Astrocyte (in vitro differentiated cells and primary cell): ENCODE data around the gene MFN2. TPM values are rescaled to one million over a fixed set of nuclear protein-coding genes. Genes with fewer than 3 reads are reported as not detected.

Source experiments
- DNase-seq: peaks from one replicate; pipeline ENCODE4 v3.0.0-alpha.2; 2010; ENCODE audit warnings: low read depth
- FAIRE-seq: peaks from 2 replicates; lab custom pipeline; 2011; peaks lifted over from hg19 to GRCh38; lab: Jason Lieb, UNC
- H2AFZ ChIP-seq: 2 replicates; pipeline ENCODE4 v1.6.0; 2012; ENCODE audit warnings: low read depth, low read length, inconsistent platforms
- H3K27ac ChIP-seq: 2 replicates; pipeline ENCODE4 v1.5.1; 2011; ENCODE audit warnings: low read depth, low read length, inconsistent platforms
- H3K27me3 ChIP-seq: 2 replicates; pipeline ENCODE4 v1.6.0; 2011; ENCODE audit warnings: low read length, inconsistent platforms; ENCODE audit not compliant: insufficient read depth
- H3K36me3 ChIP-seq: 2 replicates; pipeline ENCODE4 v1.5.1; 2011; ENCODE audit warnings: low read length, inconsistent platforms; ENCODE audit not compliant: insufficient read depth
- H3K4me1 ChIP-seq: 2 replicates; pipeline ENCODE4 v1.5.1; 2011; ENCODE audit warnings: low read length, inconsistent platforms; ENCODE audit not compliant: insufficient read depth
- H3K4me2 ChIP-seq: 2 replicates; pipeline ENCODE4 v1.6.0; 2012; ENCODE audit warnings: low read length, inconsistent platforms
- H3K4me3 ChIP-seq: 2 replicates; pipeline ENCODE4 v1.5.1; 2011; ENCODE audit warnings: low read depth, mild to moderate bottlenecking, low read length, inconsistent platforms; ENCODE audit not compliant: insufficient read depth
- H3K79me2 ChIP-seq: 2 replicates; pipeline ENCODE4 v1.6.0; 2012; ENCODE audit warnings: mild to moderate bottlenecking, low read length, inconsistent platforms; ENCODE audit not compliant: insufficient read depth
- H3K9ac ChIP-seq: 2 replicates; pipeline ENCODE4 v1.6.0; 2012; ENCODE audit warnings: mild to moderate bottlenecking, low read length, inconsistent platforms
- H3K9me3 ChIP-seq: 2 replicates; pipeline ENCODE4 v1.5.1; 2012; ENCODE audit warnings: low read depth, mild to moderate bottlenecking, low read length, inconsistent platforms; ENCODE audit not compliant: insufficient read depth
- H4K20me1 ChIP-seq: 2 replicates; pipeline ENCODE4 v1.6.0; 2012; ENCODE audit warnings: low read length, inconsistent platforms; ENCODE audit not compliant: insufficient read depth
- H3K27ac Mint-ChIP-seq: one replicate; pipeline ENCODE4 v1.8.0; 2021; ENCODE audit warnings: mild to moderate bottlenecking, mixed read lengths; ENCODE audit not compliant: unreplicated experiment
- H3K27me3 Mint-ChIP-seq: one replicate; pipeline ENCODE4 v1.8.0; 2021; ENCODE audit warnings: low read depth, mixed read lengths; ENCODE audit not compliant: unreplicated experiment
- H3K36me3 Mint-ChIP-seq: one replicate; pipeline ENCODE4 v1.8.0; 2021; ENCODE audit warnings: low read depth, mixed read lengths; ENCODE audit not compliant: unreplicated experiment
- H3K4me1 Mint-ChIP-seq: one replicate; pipeline ENCODE4 v1.8.0; 2021; ENCODE audit warnings: low read depth, mixed read lengths; ENCODE audit not compliant: unreplicated experiment
- H3K4me3 Mint-ChIP-seq: one replicate; pipeline ENCODE4 v1.8.0; 2021; ENCODE audit warnings: mild to moderate bottlenecking, moderate library complexity, mixed read lengths; ENCODE audit not compliant: unreplicated experiment
- H3K9me3 Mint-ChIP-seq: one replicate; pipeline ENCODE4 v1.8.0; 2021; ENCODE audit warnings: mild to moderate bottlenecking, mixed read lengths; ENCODE audit not compliant: unreplicated experiment
- EZH2 ChIP-seq: IDR thresholded peaks from 2 replicates; pipeline ENCODE4 v1.6.1; 2012; ENCODE audit warnings: mild to moderate bottlenecking, low read length, inconsistent platforms; ENCODE audit not compliant: insufficient read depth
- total RNA-seq: library from RNA; stranded (reverse); gene quantifications from 2 replicates; pipeline ENCODE4 v1.2.1, GENCODE V29; 2021
- TF ChIP-seq, protein P1 (sequence below): IDR thresholded peaks from 2 replicates; pipeline ENCODE4 v1.5.1; 2011; ENCODE audit warnings: low read depth, mild to moderate bottlenecking, inconsistent platforms, low read length, moderate library complexity; ENCODE audit not compliant: insufficient read depth

The MFN2 gene
- total RNA-seq, 1 donor from 2014 or later, result 75.5 TPM

DNA sequence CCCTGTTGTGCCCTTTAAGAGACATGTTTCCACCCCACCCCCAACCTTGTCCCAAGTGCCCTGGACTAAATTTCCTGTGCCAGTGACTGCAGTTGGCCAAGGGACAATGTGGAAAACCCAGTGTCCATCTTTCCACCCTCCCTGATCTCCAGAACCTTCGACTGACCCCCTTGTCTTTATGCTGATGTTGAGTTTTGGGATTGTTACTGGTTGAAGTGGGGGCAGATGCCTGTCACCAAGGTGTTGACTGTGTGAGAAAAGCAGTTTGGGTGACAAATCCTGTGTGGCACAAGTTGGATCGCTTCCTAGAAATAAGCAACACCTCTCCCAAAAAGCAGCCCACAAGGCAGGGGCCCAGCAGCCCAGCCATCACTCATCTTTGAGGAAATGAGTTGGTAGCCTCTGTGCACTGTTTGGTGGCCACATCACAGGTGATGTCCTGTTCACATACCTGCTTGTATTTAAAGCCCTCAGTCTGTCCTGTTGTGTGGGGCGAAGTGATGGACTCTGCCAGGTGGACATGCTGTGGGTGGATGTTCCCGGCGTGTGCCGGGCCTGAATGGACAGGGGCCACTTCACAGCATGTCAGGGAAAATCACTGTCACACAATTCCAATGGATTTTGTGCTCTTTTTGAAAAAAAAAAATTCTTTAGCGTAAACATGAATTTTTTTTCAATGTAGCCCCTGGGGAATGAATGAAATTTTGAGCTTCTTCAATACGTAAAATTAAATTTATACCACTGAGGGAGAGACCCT, 32.5 kb downstream of the MFN2 start:
- no peak overlapping the region for H3K9ac ChIP-seq
- no peak overlapping the region for H2AFZ ChIP-seq
- H3K4me2 ChIP-seq, result no peak overlapping the region
- H3K27me3 ChIP-seq, result no peaks in the 10 kb centered on the region
- H3K4me3 ChIP-seq, result no peak overlapping the region
- Mint-ChIP-seq H3K27me3 (no peaks in the 10 kb centered on the region), H3K4me3 (no peak overlapping the region), H3K4me1 (peaks cover 10% of the 10 kb centered on the region), H3K36me3 (peaks cover 19% of the 10 kb centered on the region), H3K27ac (no peak overlapping the region), H3K9me3 (no peaks in the 10 kb centered on the region)
- FAIRE-seq, result no peak
- H3K79me2 ChIP-seq, result no peaks in the 10 kb centered on the region
- peaks cover 8% of the 10 kb centered on the region for H4K20me1 ChIP-seq
- TF ChIP-seq EZH2, result no peak
- TF ChIP-seq, protein P1, sequence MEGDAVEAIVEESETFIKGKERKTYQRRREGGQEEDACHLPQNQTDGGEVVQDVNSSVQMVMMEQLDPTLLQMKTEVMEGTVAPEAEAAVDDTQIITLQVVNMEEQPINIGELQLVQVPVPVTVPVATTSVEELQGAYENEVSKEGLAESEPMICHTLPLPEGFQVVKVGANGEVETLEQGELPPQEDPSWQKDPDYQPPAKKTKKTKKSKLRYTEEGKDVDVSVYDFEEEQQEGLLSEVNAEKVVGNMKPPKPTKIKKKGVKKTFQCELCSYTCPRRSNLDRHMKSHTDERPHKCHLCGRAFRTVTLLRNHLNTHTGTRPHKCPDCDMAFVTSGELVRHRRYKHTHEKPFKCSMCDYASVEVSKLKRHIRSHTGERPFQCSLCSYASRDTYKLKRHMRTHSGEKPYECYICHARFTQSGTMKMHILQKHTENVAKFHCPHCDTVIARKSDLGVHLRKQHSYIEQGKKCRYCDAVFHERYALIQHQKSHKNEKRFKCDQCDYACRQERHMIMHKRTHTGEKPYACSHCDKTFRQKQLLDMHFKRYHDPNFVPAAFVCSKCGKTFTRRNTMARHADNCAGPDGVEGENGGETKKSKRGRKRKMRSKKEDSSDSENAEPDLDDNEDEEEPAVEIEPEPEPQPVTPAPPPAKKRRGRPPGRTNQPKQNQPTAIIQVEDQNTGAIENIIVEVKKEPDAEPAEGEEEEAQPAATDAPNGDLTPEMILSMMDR, result no peak
- no peaks in the 10 kb centered on the region for H3K9me3 ChIP-seq
- H3K27ac ChIP-seq, result no peak overlapping the region
- H3K36me3 ChIP-seq, result peaks cover 9% of the 10 kb centered on the region
- no peak for DNase-seq
- H3K4me1 ChIP-seq, result peaks cover 13% of the 10 kb centered on the region

DNA sequence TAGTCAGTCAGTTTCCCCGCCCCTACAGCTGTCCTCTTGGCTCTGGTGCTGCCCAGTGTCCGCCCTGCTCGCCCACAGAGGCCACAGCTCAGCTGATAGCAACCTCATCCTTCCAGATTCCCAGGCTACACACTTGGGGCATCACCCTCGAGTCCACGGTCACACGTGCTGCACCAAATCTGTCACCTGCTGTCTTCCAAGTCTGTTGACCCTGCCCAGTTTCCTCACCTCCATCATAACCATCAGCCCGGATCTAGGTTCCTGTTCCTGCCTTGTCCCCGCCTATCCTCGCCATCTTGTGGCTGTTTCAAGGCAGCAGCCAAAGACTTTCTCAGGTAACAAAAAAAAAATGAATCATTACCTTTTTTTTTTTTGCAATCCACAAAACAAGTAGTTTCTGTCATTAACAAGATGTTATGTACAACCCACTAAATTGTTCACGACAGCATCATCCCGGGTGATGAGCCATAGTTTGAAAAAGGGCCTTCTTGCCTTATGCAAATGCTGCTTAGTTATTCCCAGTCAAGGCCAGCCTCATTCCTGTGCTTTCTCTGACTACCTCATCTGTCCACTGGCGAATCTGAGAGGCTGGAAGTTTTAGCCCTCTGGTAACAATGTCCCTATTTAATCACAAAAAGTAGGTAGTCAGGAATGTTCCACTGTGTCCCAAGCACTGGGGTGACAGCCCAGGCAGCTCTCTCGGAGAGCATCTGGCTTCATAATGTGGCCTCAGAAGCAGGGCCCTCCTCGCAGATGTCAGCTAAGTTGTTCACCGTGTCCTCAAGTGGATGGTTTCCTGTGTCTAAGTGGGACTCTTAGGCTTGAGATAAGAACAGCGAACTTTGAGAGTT, 34.1 kb downstream of the MFN2 start:
- DNase-seq, result peak; percentile 61
- H3K4me3 Mint-ChIP-seq, result no peak overlapping the region

More for the DNA sequence above, 34.1 kb downstream of the MFN2 start:
- Mint-ChIP-seq H3K36me3 (peaks cover 12% of the 10 kb centered on the region), H3K27me3 (no peaks in the 10 kb centered on the region), H3K27ac (peak overlapping the region; percentile 63), H3K9me3 (no peaks in the 10 kb centered on the region), H3K4me1 (peaks cover 10% of the 10 kb centered on the region)
- Histone ChIP-seq H3K9ac (peak overlapping the region; percentile 41), H3K79me2 (no peaks in the 10 kb centered on the region), H3K9me3 (no peaks in the 10 kb centered on the region), H3K27ac (peak overlapping the region; percentile 59), H3K4me1 (peaks cover 13% of the 10 kb centered on the region), H3K4me2 (no peak overlapping the region), H2AFZ (no peak overlapping the region), H3K36me3 (peaks cover 9% of the 10 kb centered on the region), H4K20me1 (peaks cover 8% of the 10 kb centered on the region), H3K27me3 (no peaks in the 10 kb centered on the region), H3K4me3 (no peak overlapping the region)
- FAIRE-seq, result peak; percentile 9
- no peak for TF ChIP-seq EZH2
- TF ChIP-seq, protein P1, result no peak
